HL-60 (cell line): ENCODE measurements around the gene XKR8.

Experiments
- DNase-seq, 2 experiments: peaks; one replicate each; pipeline ENCODE4 v3.0.0-alpha.2; 2010 to 2020; ENCODE audit warnings: low read depth in 1 of 2, low spot score in 1 of 2
- H3K27ac ChIP-seq: fragments of 250-450 bp; sonication (Bioruptor Pico); replicated peaks from 2 replicates; pipeline ENCODE4 v1.5.1; 2020; ENCODE audit warnings: mild to moderate bottlenecking, moderate library complexity
- H3K27me3 ChIP-seq: fragments of 250-450 bp; sonication (Bioruptor Pico); 2 replicates; pipeline ENCODE4 v1.5.1; 2021; ENCODE audit warnings: mild to moderate bottlenecking, moderate library complexity; ENCODE audit not compliant: insufficient read depth, poor library complexity, severe bottlenecking
- H3K4me3 ChIP-seq: replicated peaks from 2 replicates; pipeline ENCODE4 v1.5.1; 2011; ENCODE audit warnings: mild to moderate bottlenecking, control low read depth, low read length; ENCODE audit not compliant: insufficient read depth
- GABPA ChIP-seq: IDR thresholded peaks from 2 replicates; pipeline ENCODE4 v1.6.1; 2012; ENCODE audit warnings: low read depth
- POLR2AphosphoS5 ChIP-seq: IDR thresholded peaks from 2 replicates; pipeline ENCODE4 v1.6.1; 2012; ENCODE audit warnings: low read depth
- REST ChIP-seq: IDR thresholded peaks from 2 replicates; pipeline ENCODE4 v1.6.1; 2012; ENCODE audit warnings: low read depth; ENCODE audit not compliant: insufficient replicate concordance
- SPI1 ChIP-seq: IDR thresholded peaks from 2 replicates; pipeline ENCODE4 v1.6.1; 2012; ENCODE audit warnings: low read depth, mild to moderate bottlenecking, borderline replicate concordance
- TF ChIP-seq, protein P1 (sequence below): IDR thresholded peaks from one replicate; pipeline ENCODE4 v1.5.1; 2011; ENCODE audit warnings: low read length, control low read depth, inconsistent platforms; ENCODE audit not compliant: insufficient read depth

XKR8 gene

GRCh38 chr1:27936370-27936769 lies 23.4 kb upstream of the XKR8 start:
- Histone ChIP-seq H3K4me3 (no peak overlapping the region), H3K27ac (no peak overlapping the region), H3K27me3 (no peaks in the 10 kb centered on the region)
- DNase-seq, result no peak
- TF ChIP-seq GABPA, result no peak
- TF ChIP-seq SPI1, result no peak
- no peak for TF ChIP-seq POLR2AphosphoS5
- TF ChIP-seq, protein P1, sequence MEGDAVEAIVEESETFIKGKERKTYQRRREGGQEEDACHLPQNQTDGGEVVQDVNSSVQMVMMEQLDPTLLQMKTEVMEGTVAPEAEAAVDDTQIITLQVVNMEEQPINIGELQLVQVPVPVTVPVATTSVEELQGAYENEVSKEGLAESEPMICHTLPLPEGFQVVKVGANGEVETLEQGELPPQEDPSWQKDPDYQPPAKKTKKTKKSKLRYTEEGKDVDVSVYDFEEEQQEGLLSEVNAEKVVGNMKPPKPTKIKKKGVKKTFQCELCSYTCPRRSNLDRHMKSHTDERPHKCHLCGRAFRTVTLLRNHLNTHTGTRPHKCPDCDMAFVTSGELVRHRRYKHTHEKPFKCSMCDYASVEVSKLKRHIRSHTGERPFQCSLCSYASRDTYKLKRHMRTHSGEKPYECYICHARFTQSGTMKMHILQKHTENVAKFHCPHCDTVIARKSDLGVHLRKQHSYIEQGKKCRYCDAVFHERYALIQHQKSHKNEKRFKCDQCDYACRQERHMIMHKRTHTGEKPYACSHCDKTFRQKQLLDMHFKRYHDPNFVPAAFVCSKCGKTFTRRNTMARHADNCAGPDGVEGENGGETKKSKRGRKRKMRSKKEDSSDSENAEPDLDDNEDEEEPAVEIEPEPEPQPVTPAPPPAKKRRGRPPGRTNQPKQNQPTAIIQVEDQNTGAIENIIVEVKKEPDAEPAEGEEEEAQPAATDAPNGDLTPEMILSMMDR, result no peak
- TF ChIP-seq REST, result no peak

- Histone ChIP-seq H3K27me3 (no peaks in the 10 kb centered on the region), H3K4me3 (no peak overlapping the region), H3K27ac (no peak overlapping the region)
- DNase-seq, result no peak
- TF ChIP-seq, protein P1, result no peak
- TF ChIP-seq GABPA (no peak), POLR2AphosphoS5 (no peak), REST (no peak), SPI1 (no peak)
Measured at GRCh38 chr1:27937524-27937836, 22.3 kb upstream of the XKR8 start.

DNA sequence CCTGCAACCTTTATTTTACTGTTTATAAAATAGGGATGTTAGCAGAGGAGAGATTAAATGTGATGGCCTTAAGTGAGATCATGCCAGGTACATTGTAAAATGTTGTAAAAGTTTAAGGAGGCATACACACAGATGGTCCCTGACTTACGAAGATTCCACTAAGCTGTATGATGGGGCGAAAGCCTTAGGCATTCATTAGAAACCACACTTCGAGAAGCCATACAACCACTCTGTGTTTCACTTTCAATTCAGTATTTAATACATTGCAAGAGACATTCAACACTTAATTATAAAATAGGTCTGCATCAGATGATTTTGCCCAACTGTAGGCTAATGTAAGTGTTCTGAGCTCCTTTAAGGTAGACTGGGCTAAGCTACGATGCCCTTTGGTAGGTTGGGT lies 21.3 kb upstream of the XKR8 start:
- Histone ChIP-seq H3K27me3 (no peaks in the 10 kb centered on the region), H3K27ac (no peak overlapping the region), H3K4me3 (no peak overlapping the region)
- no peak for TF ChIP-seq SPI1
- no peak for TF ChIP-seq POLR2AphosphoS5
- TF ChIP-seq, protein P1, result no peak
- TF ChIP-seq GABPA, result no peak
- TF ChIP-seq REST, result no peak
- DNase-seq, result no peak
